NCI-H1436 (cell line): ENCODE measurements around the gene MMP24.
"Not testable (repeated sequence)": the region's sequence is repeated elsewhere in the genome, so short reads cannot be mapped to it uniquely, and the experiment has no call there.

ENCODE experiments used
- DNase-seq: peaks from one replicate; lab custom pipeline; 2025; lab: John Stamatoyannopoulos, UW

Gene MMP24

GRCh38 chr20:35311822-35312221 lies 85.3 kb downstream of the MMP24 start:
- no peak for DNase-seq

GRCh38 chr20:35312318-35312717 lies 85.8 kb downstream of the MMP24 start:
- DNase-seq, result no peak

GRCh38 chr20:35314816-35315631 lies 88.5 kb downstream of the MMP24 start:
- DNase-seq, result no peak

DNA sequence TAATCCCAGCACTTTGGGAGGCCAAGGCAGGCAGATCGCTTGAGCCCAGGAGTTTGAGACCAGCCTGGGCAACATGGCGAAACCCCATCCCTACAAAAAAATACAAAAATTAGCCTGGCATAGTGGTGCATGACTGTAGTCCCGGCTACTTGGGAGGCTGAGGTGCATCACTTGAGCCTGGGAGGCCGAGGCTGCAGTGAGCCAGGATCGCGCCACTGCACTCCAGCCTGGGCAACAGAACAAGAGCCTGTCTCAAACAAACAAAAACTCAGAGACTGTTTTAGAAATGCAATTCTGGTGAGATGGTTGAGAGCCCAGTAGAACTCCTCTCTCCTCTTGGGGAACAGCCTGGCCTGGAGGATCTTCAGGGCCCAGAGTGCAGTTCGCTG lies 89.1 kb downstream of the MMP24 start:
- not testable (repeated sequence) for DNase-seq

GRCh38 chr20:35316086-35316485 lies 89.6 kb downstream of the MMP24 start:
- no peak for DNase-seq

- no peak for DNase-seq
Observed at GRCh38 chr20:35317416-35318210, 91.1 kb downstream of the MMP24 start.

GRCh38 chr20:35318502-35319157 lies 92.1 kb downstream of the MMP24 start:
- DNase-seq, result no peak

- DNase-seq, result no peak
Observed at GRCh38 chr20:35319192-35319870, 92.8 kb downstream of the MMP24 start.

DNA sequence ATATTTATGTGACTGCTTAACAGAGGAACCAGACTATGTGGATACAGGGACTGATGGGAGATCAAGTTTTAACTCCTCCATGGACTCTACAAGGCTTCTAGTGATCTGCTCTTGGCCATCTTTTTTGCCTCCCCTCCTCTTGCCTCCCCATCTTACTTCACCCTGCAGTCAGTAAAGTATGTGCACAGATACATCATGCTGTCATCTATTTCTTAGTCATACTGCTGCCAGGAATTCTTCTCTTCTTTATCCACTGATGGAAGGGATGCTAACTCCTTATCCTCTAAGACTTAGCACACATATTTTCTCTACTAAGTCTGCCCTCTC lies 93.3 kb downstream of the MMP24 start:
- DNase-seq, result no peak

- no peak for DNase-seq
Observed at GRCh38 chr20:35320396-35321126, 94.1 kb downstream of the MMP24 start.

- DNase-seq, result no peak
Observed at GRCh38 chr20:35325401-35325800, 98.9 kb downstream of the MMP24 start.

DNA sequence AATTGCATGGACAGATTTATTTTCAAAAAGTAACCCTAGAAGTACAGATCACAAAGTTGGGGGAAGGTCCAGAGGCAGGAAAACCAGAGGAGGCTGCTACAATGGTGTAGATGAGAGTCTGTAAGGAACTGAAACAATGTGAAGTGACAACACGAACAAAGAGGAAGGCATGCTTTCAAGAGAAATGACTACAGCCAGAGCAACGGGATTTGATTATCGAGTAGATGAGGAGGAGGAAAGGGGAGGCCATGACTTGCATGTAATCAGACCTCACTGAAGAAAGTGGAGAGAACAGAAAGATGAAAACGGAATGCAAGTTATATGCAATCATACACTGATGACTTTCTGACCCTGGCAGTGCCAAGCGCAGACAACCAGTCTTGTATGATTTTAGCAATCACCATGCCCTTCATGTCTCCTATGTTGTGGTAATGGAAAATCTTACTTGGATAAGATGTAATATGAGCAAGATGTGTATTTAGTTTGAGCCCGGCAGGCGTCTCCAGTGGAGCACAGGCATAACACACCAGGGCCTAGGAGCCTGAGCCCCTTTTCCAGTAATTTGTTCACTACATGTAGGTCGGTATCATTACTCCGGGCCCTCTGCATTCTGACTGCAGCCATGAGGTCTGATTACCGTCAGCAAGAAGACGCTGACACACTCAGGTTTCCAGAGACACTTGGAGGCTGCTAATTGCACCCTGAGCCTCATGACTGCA lies 99.7 kb downstream of the MMP24 start:
- no peak for DNase-seq
